Hematopoietic multipotent progenitor cell (in vitro differentiated cells): ENCODE data around the gene TPRG1. TPM values are rescaled to one million over a fixed set of nuclear protein-coding genes. Genes with fewer than 3 reads are reported as not detected.

ENCODE experiments used
- DNase-seq, 3 donors: peaks; one replicate each; pipeline ENCODE4 v3.0.0-alpha.2; 2011 to 2015; ENCODE audit warnings: low read depth in 2 of 3, low spot score in 2 of 3
- total RNA-seq: library from RNA; depleted of rRNA; stranded (reverse); fragments of >200 nt; gene quantifications from one replicate; pipeline ENCODE4 v1.2.3, GENCODE V29; 2012

The TPRG1 gene, protein sequence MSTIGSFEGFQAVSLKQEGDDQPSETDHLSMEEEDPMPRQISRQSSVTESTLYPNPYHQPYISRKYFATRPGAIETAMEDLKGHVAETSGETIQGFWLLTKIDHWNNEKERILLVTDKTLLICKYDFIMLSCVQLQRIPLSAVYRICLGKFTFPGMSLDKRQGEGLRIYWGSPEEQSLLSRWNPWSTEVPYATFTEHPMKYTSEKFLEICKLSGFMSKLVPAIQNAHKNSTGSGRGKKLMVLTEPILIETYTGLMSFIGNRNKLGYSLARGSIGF
- under 0.01 TPM for total RNA-seq

DNA sequence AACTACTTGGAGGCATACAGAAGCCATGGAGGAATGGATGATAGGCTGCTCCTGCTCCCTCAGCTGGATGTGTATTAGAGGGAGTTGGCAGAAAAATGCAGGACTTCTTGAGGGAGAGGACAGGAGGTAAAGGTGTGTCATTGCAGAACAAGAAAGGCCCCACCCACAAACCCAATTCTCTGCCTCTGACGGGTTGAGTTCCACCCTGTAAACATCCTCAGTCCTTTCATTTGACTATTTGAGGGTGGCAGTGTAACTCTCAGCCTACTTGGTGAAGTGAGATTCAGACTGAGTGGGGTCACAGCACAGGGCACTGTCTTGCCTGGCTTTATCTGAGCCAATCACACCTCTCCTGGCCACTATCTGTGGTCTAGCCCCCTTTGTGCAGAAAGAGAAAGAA, at the start of gene TPRG1:
Gene TPRG1 (plus strand): TSS at position 265 of the 400 bp plus-strand sequence. CDS start 35,414 bp downstream, outside the sequence.
- no peak for DNase-seq

DNA sequence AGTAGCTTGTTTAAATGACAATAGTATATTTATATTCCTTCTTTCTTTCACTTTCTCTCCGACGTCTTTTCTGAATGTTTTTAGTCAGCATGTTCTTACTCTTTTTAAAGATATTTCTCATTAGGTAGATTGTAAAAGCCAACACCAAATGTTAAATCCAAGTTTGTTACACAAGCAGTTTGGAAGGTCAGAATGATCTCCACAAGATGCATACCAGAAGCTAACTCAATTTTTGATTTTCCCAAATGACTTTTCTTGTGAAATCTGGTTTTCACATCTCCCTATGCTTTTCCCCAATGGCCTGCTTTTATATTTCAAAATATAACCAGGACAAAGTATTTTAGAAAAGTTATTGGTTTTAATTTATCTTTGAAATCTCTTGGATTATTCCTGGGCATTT, 49.7 kb upstream of the TPRG1 start:
- DNase-seq, result no peak

DNA sequence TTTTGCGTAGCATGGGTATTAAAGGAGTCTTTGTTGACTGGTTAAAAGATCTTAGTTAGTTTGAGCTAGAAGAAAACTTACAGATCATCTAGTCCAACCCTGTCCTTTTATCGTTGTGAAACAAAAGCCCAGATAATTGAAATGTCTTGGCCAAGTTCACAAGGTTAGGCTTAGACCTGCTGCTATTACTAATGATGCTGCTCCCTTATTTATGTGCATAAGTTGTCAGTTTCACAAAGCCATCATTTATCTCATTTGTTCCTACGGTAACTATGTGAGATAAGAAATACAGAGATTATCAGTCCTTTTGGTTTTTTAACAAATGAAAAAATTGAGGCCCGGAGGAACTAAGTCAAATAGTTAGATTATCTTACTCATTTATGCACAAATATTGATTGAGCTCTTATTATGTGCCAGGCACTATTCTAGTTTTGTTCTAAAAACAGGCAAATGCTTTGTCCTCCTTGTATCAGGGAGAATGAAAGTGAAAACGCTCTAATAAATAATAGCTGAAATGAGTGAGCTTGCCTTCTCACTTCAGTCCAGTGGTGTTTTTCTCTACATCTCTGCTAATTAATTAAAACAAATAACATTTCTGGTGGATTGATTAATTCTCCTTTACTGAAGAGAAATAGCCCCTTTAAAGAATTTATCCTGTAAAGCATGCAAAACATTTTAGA, 49.1 kb upstream of the TPRG1 start:
- no peak for DNase-seq

DNA sequence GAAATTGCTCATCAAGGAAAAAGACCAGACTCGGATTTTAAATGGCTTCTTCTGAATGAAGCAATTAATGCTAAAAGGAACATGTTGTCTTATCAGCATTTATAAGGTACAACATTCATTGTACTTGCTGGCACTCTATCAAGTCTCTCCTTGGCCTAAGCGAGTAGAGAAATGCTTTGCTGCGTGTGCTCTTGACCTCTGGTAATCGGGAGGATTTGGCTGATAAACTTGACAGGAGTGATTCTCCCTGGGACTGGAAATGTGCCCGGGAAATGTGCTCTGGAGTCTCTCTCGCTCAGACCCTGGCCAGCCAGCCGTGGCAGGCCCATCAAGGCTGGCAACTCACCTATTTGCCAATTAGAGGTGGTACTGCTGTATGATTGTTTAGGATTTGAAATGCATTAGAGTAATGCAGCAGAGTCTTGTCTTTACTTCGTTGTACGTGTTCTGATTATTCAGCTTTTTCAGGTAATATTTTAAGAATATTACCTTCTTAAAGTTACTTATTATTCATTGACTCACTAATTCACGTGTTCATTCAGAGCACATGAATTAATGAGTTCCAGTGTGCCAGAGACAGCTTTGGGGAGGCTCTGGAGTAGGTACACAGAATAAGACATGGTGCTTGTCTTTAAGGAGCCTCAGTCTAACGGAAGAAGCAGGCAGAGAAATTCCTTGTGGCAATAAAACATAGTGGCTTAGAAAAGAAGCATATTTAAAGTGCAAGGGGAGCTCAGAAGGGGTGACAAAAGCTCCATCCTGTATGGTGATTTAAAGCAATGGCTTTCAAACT, 48.0 kb upstream of the TPRG1 start:
- DNase-seq, result no peak

DNA sequence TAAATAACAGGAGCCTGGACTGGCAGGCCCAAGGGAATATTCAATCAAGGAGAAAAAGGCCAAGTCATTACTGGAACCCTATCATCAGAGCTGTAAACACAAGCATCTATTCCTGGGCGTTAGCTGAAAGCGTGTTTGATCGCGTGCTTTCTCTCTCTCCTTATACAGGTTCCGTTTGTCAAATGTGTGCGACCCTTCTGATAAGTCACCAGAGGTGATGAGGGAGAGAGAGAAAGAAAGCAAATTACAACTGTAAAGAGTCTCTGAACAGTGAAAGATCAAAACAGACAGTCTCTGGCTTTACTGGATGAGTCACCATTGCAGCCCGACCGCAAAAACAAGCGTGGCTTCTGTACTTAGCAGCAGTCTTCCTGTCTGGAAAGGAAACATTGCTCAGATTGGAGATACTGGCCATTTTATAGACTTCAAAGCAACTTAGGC, 39.5 kb upstream of the TPRG1 start:
- peak; percentile 32 to 87 (median 86) for DNase-seq

DNA sequence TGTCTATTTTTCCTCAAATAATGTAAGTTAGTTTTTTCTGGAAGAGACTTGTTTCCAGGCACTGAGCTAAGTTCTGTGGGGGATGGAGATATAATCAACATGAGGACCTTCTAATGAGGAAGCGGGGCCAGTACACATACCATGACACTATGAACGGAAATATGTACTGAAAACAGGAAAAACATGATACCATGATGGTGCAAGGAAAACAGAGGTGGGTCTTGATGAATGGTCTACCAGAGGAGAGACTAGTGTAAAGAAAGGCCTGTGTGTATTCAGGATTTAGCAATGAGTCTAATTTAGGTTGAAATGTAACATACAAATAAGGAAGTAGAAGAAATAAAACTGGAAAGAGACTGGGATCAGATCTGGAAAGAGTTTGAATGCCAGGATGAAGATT, 38.9 kb upstream of the TPRG1 start:
- DNase-seq, result no peak

DNA sequence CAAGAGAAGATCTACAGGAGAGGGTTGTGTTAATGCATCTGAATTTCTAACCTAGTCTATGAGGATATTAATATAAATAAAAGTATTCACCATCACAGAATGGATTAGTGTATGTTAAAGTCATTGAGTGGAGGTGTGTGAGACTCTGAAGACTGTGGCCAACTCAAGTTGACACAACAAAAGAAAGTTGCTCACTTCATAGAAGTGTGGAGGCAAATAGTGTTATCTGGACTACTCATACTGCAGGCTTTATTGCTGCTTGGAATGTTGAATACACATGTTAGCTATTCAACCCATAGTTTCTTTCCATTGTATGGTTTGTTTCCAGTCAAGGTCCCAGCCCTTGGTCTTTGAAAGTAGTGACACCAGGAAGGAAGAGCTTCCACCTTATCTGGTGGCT, 38.0 kb upstream of the TPRG1 start:
- no peak for DNase-seq

DNA sequence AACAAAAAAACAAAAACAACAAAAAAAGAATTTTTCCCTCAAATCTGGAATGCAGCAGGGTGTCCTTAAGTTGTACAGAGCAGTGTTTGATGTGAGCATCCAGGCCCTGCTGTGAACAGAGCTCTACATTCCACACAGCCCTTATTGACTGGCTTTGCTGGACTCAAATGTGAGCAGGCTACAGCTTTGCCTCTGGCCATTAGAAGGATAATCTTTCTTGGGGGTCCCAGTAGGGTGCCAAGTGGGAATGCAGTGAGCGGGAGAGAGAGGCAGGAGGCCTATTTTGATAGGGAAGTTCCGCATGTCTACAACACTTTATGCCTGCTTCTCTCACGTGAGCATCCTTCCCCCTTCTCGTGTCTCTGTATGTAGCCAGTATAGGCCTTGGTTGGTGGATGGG, 34.4 kb upstream of the TPRG1 start:
- no peak for DNase-seq

DNA sequence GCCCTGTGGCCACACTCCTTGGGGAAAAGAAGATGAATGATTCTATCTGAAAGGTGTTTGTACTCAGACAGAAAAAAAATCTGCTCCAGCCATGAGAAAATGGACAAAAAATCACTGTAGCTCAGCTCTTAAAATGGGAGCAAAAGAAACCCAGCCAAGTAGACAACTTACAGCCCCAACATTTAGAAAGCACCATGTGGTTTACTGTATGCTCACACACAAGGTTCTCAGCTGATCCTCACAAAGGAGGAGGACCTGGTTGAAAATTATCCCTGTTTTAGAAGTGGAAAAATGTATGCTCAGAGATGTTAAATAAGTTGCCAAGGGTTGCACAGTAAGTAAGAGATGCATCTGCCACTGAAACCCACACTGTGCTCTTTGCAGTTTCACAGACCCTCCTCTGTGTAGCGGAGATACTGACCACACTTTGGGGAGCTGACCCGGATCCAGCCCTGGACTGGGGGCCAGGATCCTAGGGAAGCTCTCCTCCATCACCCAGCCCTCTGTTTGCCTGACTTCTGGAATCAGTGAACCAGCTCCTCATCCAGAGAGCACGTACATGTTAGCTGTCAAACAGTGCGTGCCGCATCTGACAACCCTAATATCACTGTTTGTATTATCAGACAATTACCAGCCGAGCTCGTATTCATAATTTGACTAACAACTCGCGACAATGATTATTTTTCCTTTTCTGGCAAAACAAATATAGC, 32.7 kb upstream of the TPRG1 start:
- DNase-seq, result no peak

DNA sequence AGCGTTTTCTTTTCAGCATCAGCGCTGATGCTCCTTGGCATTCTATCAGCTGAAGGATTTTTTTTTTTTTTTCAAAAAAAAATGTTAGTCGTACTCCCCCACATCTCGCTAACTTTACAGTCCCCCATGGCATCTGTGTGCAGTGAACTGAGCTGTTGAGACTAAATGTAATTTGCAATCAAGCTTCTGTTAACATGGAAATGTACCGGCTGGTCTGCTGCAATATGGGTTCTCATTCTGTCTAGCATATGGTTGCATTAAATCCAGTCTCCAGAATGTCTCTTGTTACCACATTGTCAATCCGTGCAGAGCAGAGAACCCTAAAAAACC, 32.2 kb upstream of the TPRG1 start:
- DNase-seq, result no peak

DNA sequence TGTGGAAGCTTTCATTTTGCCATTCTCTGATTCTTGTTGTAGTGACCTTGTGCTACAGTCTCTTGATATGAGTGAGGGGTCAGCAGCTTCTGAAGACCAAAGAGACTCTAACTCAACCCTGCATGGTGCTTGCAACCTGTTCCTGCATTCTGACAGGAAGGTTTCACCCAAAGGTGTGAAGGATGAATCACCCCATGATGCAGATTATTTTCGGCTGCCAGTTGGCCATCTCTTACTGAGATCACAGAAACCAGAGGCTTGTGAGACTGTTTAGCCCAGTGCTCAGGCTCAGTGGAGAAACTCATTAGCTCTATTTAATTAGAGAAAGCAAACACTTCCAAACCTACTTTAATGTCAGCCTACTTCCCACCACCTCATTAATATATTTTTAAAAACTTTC, 29.2 kb upstream of the TPRG1 start:
- no peak for DNase-seq

DNA sequence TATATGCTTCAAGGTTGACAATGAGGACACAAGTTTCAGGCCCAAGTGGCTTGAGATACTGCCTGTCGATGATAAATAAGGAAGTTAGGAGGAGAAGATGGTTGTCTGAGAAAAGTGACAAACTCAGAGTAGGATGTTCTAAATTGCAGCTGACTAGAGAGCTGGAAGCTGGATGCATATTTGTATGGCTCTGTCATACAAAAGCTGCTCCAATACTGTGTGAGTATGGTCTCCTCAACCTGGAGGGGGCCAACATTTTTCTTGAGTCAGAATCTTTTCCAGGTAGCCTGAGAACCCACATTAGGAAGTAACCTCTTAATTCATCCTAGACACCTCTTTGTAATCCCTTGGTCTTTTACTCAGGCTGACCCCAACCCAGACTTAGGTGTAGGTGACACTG, 28.4 kb upstream of the TPRG1 start:
- no peak for DNase-seq

DNA sequence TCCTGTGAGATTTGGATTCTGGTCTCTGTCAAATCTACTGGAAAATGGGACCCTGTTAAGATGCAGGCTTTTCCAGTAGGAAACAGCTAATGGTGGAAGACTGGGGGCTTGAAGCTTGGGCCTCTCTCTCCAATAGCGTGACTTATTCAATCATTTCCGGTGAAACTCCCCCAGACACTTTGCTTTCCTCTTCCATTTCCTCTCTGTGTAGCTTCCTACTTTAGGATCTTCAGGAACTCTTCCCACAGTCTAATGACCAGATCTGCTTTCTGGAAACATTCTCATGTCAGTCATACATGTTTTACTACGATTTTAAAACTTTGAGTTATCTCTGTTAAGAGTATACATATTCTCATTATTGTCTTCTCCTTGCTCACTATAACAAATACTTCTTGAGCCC, 28.0 kb upstream of the TPRG1 start:
- DNase-seq, result no peak

DNA sequence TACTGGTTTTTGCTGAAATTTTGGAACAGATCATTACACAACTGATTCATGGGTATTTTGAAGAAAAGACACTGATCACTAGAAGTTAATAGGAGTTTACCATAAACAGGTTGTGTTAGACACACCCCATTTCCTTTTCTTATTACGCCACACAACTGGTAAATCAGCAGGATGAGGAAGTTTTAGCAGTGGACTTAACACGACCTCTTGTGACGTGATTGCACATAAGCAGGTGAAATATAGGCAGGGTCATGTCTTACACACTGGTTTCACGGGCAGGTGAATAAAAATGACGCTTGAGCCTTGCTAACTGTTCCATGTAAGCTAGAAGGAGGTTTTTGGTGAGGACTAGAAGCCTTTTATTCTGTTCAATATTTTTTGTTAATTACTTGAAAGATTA, 27.1 kb upstream of the TPRG1 start:
- peak in 2 of 3 donors; percentile 43 to 71 for DNase-seq

DNA sequence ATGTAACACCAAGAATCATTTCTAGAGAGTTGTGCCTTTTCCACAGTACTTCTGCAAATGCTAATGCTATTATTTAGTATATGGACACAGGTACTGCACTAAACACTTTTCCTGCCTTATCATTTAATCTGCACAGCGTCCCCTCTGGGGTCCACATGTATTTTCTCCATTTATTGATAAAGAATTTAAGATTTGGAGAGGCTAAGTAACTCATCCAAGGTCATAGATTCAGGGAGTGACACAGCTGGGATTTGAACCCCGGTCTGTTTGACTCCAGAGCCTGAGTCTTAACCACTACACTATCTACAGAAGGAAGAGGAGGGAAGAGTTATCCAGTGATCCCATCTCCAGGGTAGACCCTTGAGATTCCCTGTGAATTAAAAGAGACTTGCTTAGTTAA, 24.9 kb upstream of the TPRG1 start:
- no peak for DNase-seq

DNA sequence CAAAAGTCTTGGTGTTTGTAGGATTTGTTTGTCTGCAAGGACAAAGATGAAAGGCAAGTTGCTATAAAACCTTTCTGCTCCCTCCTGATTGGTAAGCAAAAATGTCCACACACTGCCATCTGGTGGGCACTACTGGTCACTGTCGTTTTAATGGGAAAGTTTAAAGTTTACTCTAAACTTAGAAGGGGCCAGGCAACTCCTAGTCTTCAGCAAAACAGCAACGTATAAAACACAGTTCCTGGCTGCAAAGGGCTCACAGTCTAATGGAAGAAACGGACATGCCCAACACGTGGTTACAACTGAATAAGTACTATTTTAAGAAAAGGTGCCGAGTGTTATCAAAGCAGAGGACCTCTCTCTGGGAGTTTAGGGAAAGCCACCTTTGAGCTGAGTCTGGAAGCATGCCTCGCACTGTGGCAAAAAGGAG, 23.7 kb upstream of the TPRG1 start:
- DNase-seq, result peak; percentile 46 to 74 (median 48)

DNA sequence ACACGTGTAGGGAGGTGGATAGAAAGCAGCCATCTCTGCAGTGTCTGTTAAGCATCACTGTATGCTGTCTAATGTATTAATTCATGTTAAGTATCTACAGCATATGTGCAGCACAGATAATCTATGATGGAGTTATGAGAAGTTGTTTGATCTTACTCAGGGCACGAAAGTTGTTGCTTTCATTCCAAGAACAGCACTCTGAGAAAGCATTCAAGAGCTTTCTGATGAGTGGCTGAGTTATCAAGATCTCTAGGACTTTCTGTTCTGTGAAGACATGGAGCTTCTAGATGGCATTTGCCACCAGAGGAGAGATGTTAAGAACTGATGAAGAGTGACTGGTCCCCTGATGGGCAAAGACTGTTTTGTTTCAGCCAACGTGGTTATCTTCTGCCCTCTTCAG, 22.6 kb upstream of the TPRG1 start:
- no peak for DNase-seq

DNA sequence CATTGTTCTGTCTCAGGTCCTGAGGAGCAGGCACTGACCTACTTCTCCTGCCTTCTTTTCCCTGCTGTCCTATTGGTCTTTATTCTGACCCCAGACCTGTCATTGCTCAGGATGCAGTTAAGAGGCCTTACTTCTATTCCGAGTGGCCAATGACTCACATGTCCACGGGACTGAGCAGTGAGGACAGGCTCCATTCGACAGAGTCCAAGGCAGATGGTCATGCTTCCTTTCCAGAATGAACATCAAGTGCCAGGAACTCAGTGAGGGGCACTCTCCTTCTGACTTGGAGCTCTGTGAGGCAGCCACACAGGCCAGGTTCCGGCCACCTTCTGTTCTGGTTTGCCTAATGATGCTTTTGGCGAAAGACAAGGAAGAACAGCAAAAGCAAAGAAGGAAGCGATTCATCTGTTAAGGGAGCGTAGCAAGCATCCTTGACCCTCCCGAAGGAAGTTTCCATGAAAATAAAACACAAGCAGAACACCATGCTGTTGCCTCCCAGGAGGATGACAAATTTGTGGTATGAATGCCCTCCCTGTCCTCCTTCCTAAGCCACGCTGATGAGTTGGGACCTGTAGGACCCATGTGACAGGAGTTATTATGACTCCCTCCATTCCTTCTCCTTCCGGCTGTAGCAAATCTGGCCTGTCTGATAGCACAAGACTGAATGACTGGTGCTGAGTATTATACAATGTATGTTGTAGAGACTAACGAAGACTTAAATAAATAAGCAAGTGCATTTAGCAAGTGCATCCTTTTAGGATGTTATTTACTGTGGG, 14.4 kb upstream of the TPRG1 start:
- no peak for DNase-seq

DNA sequence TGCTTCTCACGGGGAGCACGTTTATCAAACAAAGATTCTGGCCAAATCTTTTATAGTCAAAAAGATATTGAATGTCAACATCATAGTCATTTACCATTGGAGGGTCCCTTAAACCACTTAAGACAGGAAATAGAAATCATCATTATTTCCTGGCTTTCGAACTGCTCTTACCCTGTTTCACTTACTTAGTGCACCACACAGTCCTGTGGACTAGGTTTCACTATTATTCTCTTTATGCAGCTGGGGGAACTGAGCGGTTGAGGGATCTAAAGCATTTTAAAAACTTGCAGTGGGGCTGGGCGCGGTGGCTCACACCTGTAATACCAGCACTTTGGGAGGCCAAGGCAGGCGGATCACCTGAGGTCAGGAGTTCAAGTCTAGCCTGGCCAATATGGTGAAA, 13.7 kb upstream of the TPRG1 start:
- no peak for DNase-seq

DNA sequence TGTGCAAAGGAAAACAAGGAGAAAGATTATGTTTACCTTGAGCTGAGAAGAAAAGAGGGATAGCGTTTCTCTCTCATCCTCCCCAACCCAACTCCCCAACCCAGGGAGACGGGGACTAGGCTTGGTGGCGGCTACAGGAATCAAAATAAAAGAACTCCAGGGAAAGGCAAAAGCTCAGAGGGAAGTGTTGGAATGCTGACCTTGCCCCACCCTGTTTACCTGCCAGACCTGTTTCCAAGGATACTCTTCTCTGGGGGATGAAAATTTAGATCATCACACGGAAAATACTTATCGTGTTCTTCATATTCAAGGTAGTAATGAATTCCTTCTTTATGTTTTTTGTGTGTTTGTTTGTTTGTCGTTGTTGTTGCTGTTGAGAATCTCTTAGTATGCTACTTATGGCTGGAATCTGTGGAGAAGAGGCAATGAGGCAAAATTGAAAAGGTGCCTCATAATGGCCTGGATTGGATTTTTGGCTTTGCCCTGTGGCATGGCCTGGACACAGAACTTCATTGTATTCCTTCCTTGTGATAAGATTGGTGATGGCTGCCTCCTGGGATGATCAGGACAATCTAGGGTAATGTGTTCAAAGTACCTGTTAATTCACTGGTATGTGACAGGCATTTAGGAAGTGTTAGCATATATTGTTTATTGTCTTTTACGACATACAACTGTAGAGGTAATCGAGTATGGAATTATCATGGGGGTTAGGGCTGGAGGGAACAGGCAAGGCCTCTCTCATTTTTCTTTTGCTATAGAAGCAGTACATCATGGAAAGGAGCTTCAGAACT, 11.1 kb upstream of the TPRG1 start:
- DNase-seq, result no peak
